HG02885 (cell line): ENCODE measurements around the gene TKT.

ENCODE experiments used
- ATAC-seq: cut with Tn5 transposase; IDR thresholded peaks from one replicate; pipeline ENCODE4 v1.9.1; 2021; ENCODE audit warnings: mild to moderate bottlenecking; ENCODE audit not compliant: unreplicated experiment, poor library complexity

Gene TKT

DNA sequence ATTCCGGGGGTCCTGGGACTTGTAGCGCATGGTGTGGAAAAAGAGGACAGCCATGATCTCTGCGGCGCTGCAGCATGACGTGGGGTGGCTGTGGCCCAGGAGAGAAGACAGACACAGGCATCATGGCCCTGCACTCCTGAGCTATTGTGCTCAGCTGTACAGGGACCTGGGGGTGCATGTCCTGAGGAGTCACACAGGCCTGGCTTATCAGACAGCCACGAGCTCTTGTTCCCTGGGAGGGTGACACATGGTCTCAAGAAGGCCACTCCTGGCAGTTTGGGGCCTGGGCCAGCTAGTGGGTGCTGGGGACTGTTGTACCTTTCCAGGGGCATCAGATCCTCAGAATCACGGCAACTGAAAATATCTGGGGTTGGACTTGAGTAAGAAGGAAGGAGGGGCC lies 13.7 kb downstream of the TKT start:
- ATAC-seq = no peak

- ATAC-seq = no peak
Observed at GRCh38 chr3:53240989-53241972, 14.5 kb downstream of the TKT start.

DNA sequence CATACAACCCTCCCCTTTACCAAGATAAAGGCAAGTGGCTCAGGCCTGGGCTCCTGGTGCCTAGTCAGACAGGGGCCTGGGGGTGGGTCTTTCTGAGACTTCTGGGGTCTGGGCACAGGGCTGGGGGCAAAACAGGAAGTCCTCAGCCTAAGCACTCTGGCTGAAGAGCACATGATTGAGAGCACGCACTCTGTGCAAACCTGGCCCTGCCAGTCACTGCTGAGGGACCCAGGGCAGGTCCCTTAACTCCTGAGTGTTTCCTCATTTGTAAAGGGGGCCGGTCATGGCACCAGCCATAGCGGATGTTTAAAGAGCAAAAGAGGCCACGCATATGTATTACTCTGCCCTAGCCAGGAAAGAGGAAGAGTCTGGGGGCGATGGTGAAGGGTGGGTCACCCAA lies 16.0 kb downstream of the TKT start:
- ATAC-seq = no peak

DNA sequence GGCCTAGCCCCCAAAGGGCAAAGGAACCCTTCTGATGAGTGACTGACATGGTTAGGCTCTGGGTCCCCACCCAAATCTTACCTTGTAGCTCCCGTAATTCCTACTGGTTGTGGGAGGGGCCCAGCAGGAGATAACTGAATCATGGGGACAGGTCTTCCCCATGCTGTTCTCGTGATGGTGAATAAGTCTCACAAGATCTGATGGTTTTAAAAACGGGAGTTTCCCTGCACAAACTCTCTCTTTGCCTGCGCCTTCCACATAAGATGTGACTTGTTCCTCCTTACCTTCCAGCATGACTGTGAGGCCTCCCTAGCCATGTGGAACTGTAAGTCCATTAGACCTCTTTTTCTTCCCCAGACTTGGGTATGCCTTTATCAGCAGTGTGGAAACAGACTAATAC lies 16.9 kb downstream of the TKT start:
- ATAC-seq = no peak

GRCh38 chr3:53238051-53238850 lies 17.6 kb downstream of the TKT start:
- no peak for ATAC-seq

DNA sequence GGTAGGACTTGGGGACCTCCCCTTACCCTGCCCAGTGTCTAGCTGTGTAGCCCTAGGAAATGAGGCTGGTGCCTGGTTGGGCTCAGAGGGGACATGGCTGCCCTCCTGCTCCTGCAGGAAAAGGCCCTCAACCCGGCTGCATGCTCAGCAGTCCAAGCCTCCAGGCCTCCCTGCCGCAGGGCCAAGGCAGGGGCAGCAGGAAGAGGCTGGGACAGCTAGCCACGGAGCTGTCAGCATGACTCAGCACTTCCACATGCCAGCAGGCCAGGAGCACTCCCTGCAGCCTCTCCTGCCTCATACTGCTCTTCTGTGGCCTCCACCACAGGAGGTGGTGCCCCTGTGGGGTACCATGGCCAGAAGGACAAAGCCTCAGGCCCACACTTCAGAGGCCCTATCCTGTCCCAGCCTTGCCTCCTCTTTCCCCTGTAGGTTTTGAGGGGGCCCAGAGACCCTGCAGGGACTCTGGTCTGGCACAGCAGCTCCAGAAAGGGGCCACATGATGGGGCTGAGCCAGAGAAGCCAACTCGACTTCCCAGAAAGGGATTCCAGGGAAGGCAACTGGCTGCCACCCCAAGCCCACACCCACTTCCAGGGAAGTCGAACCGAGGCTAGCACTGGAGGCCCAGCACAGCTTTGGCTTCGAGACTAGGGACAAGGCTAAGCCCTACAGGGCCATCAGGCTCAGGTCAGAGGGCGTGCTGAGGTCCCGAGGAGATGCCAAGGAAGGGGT lies 19.5 kb downstream of the TKT start:
- ATAC-seq = no peak

- no peak for ATAC-seq
Observed at GRCh38 chr3:53235545-53235944, 20.3 kb downstream of the TKT start.

- no peak for ATAC-seq
Observed at GRCh38 chr3:53234841-53235232, 21.0 kb downstream of the TKT start.

DNA sequence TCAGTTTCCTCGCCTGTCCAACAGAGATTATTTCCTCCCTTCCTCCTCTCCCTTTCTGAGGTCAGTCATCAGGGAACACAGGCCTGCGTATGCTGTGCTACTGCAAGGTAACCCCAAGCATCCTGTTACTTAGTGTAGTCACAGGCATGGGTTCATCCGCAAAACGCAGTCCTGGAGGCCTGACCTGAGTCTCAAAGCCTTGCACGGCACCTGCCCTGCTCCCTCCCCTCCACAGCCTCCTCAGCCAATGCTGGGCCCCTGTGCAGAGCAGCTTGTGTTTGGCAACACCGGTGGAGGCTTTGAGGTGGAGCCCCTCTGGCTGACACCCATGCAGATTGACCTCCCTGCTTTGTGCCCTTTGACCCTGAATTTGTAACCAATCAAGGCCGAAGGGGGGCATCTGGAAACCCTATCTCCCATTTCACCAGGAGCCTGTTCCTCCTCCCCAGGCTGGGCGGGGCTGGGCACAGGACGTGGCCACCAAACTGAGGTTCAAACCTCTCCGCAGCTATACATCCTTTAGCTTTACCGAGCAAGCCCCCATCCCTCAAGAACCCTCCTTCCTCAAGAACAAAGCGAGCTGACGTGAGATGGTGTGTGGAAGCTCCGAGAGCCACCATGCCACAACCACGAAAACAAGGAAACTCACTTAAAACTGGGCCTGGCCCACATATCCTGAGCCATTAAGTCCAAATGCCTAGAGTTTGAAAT lies 21.5 kb downstream of the TKT start:
- ATAC-seq = no peak

- no peak for ATAC-seq
Observed at GRCh38 chr3:53232641-53233377, 23.0 kb downstream of the TKT start.

DNA sequence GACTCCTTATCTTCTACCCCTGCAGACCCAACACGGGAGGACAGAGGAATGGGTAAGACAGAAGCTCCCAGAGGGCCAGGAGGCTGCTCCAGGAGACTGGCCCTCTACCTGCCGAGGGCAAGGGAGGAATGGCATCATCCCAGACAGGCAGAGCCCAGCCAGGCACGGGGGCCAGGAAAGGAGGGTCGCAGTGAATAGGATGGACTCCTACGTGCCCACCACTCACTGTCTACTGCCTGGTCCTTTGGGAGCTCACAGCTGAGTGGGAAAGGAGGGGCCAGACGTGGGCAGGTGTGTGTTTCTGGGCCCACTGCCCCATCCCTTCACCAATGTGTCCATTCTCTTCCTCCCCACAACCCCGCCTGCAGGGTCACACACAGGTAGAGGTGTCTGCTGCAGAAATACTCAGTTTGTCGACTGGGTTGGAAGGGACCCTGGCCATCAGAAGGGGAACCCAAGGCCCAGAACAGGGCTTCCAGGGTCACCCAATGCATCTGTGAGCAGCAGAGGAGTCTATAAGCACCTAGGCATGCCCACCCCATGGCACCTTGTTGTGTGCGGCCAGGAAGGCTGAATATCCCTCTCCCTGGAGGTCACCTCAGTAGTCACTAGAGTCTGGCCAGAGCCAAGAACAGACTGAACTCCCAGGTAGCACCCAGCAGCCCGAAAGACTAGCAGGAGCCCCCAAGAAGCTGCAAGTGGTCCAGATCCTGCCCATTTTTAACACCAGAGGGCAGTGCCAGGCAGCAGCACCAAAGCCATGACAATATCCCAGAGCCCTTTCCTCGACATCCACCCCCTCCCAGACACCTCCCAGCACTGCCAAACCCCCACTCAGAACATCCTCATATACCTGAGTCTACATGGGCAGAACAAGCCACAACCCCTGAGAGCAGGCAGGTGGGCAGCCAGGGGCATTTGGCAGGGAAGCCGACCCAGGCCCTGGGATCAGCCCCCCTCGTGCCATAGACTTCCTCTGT lies 24.0 kb downstream of the TKT start:
- no peak for ATAC-seq

GRCh38 chr3:53230789-53231188 lies 25.0 kb downstream of the TKT start:
- ATAC-seq = no peak

GRCh38 chr3:53230041-53230621 lies 25.7 kb downstream of the TKT start:
- ATAC-seq = no peak

DNA sequence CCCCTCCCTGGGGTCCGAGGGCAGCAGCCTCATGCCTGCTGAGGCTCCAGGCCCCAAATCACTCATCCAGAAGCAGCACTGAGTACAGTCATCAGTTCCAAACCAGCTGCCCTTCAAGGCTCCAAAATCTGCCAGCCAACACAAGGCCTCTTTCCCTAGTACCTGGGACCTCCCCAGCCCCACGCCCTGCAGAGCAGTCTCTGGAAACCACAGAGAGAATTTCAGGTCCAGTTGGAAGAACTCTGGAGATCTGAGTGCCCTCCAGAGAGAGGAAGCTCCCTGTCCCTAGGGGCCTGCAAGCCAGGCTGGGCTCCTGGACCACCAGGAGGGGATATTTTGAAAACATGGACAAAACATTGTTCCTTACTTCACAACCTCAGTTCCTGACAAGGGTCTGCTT lies 26.2 kb downstream of the TKT start:
- ATAC-seq = no peak

- ATAC-seq = no peak
Observed at GRCh38 chr3:53229171-53229570, 26.7 kb downstream of the TKT start.

GRCh38 chr3:53227993-53228885 lies 27.6 kb downstream of the TKT start:
- ATAC-seq = no peak

DNA sequence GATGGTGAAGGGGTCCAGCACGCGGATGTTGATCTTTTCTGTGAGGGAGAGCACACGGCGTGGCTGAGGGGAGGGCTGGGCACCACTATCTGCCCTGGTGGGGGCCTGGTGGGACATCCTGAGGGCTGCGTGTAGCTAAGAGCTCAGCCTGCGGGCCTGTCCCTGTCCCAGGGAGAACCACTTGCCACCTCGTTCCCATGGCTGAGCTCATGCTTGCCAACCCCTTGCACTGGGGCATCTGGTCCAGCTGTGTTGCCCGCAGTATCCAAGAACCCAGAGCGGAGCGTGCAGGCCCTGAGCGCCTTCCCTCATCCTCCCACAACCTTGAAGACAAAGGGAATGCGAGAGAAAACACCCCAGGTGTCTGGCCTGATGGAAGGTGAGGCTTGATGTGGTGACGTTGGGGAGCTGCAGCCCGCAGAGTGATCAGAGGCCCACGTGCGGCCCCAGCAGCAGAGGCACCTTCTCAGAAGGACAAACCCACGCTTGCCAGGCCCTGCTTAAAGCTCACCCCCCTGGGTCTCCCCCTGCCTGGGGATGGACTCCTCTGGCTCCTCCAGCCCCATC lies 28.9 kb downstream of the TKT start:
- no peak for ATAC-seq
